ENCODE results near the gene GLOD5. TPM values are rescaled to one million over a fixed set of nuclear protein-coding genes. Genes with fewer than 3 reads are reported as not detected.

GLOD5 gene
- not detected in 2 replicates for total RNA-seq

DNA sequence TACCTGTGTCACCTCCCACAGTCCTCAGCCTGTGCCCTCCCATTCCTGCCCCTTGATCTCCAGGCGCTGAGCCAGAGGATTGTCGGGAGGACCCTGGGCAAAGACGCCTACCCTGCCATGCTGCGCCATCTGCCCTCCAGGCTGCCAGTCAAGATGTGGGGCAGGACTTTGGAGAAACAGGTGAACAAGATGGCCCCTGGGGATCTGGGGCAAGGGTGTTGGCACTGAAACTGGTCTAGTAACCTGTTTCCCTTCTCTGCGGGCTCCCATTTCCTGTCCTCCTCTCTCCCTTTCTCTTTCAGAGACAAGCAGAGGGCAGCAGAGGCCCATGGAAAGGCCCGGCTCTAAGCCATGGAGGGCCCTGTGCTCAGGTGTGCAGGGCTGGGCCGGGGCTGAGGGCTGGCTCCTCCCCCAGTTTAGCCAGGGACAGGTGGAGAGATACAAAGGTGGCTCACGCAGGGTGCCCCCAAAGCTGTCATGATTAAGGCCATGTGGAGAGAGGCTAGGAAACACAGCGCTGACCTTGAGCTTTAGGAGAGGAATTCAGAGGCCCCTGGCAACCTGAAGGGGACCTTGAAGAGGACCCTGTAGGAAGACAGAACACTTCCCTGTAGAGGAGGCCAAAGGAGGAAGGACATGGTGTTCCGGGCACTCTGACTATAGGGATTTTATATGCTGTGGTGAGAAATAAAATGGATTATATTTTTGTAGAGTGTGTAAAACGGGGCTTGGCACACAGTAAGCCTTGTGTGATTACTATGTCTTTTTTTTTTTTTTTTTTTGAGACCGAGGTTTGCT, at the start of gene GLOD5:
GLOD5 (plus strand) TSS at position 74 of the 798 bp plus-strand sequence; CDS start at position 118, 44 bp downstream.
- TF ChIP-seq, protein P1, sequence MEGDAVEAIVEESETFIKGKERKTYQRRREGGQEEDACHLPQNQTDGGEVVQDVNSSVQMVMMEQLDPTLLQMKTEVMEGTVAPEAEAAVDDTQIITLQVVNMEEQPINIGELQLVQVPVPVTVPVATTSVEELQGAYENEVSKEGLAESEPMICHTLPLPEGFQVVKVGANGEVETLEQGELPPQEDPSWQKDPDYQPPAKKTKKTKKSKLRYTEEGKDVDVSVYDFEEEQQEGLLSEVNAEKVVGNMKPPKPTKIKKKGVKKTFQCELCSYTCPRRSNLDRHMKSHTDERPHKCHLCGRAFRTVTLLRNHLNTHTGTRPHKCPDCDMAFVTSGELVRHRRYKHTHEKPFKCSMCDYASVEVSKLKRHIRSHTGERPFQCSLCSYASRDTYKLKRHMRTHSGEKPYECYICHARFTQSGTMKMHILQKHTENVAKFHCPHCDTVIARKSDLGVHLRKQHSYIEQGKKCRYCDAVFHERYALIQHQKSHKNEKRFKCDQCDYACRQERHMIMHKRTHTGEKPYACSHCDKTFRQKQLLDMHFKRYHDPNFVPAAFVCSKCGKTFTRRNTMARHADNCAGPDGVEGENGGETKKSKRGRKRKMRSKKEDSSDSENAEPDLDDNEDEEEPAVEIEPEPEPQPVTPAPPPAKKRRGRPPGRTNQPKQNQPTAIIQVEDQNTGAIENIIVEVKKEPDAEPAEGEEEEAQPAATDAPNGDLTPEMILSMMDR (IDR thresholded peaks at IDR 0.05), result no peak
- no peak for ATAC-seq (ENCODE audit: low read depth)
- Mint-ChIP-seq H3K27me3 (peaks cover 2% of the 10 kb centered on the region), H3K36me3 (ENCODE audit: low read depth) (no peaks in the 10 kb centered on the region), H3K4me3 (no peak within 1 kb of the TSS), H3K27ac (no peak within 1 kb of the TSS), H3K9me3 (no peaks in the 10 kb centered on the region), H3K4me1 (no peaks in the 10 kb centered on the region)
- CTCF ChIA-PET, result interaction anchor here (1.3 kb wide), 1 partner anchor 130 kb away, joined by 3 read pairs; no protein-coding TSS in a partner anchor
- POLR2A ChIA-PET, result no interaction called here
- DNase-seq, result no peak
- intact Hi-C loops (cut with micrococcal nuclease), result no loop called here

DNA sequence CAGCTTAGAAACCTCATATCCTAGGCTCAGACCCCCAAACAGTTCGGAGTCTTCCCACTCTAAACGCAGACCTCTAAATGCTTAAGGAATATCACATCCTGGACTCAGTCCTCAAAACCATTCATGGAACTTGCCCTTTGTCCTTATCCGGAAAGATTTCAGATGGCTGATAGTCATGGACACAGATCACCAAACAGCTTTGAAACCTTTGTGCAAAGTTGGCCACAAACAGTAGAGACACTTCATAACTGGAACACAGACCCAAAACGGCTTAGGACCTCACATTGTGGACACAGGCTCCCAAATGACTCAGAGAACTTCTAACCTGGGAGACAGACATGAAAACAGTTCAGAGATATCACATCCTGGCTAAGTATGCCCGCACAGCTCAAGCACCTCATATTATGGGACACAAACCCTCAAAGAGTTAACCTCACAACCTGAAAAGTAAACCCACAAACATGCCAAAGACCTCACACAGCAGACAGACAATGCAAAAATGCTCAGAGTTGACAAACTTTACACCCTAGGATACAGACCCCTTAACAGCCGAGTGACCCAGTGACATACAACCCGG, 49.5 kb upstream of the GLOD5 start:
- Mint-ChIP-seq H3K9me3 (no peaks in the 10 kb centered on the region), H3K27ac (no peak overlapping the region), H3K27me3 (no peaks in the 10 kb centered on the region), H3K4me1 (peaks cover 11% of the 10 kb centered on the region), H3K36me3 (ENCODE audit: low read depth) (peaks cover 6% of the 10 kb centered on the region), H3K4me3 (no peak overlapping the region)
- intact Hi-C loops (cut with micrococcal nuclease), result no loop called here
- CTCF ChIA-PET, result no interaction called here
- TF ChIP-seq, protein P1 (IDR thresholded peaks at IDR 0.05), result no peak
- POLR2A ChIA-PET, result interaction anchor here (1.2 kb wide), 1 partner anchor 16 kb away, joined by 3 read pairs; the partner anchor contains the start of gene SUV39H1
- DNase-seq (no peak), ATAC-seq (ENCODE audit: low read depth) (no peak)

DNA sequence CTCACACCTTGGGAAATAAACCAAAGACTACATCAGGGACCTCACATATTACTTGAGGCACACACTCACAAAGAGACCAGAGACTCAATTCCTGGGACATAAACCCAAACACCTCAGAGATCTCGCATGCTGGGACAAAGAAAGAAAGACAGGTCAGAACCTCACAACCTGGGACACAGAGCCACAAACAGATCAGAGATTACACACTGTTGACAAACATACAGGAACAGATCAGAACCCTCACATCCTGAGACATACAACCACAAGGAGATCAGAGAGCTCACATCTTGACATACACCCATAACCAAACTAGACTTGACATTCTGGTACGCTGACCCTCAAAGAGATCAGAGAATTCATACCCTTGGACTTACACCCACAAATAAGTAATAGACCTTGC, 47.7 kb upstream of the GLOD5 start:
- DNase-seq (no peak), ATAC-seq (ENCODE audit: low read depth) (no peak)
- no peak overlapping the region for H3K27ac Mint-ChIP-seq
- H3K4me1 Mint-ChIP-seq, result no peaks in the 10 kb centered on the region
- H3K27me3 Mint-ChIP-seq, result no peaks in the 10 kb centered on the region
- no peaks in the 10 kb centered on the region for H3K36me3 Mint-ChIP-seq (ENCODE audit: low read depth)
- intact Hi-C loops (cut with micrococcal nuclease), result no loop called here
- ChIA-PET CTCF (no interaction called here), POLR2A (no interaction called here)
- no peak overlapping the region for H3K4me3 Mint-ChIP-seq
- H3K9me3 Mint-ChIP-seq, result no peaks in the 10 kb centered on the region
- TF ChIP-seq, protein P1 (IDR thresholded peaks at IDR 0.05), result no peak

DNA sequence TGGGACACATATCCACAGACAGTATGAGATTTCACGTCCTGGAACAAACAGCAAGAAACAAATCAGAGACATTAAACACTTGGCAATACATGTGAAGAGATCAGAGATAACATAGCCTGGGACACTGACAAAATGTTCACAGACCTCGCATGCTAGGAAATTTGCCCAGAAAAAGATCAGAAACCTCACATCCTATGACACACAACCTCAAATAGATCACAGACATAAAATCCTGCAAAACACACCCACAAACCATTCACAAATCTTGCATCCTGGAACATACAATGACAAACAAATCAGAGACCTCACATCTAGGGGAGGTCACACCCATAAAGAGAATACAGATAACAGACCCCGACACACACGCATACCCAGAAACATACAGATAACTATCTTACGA, 47.0 kb upstream of the GLOD5 start:
- CTCF ChIA-PET, result no interaction called here
- H3K36me3 Mint-ChIP-seq (ENCODE audit: low read depth), result no peaks in the 10 kb centered on the region

DNA sequence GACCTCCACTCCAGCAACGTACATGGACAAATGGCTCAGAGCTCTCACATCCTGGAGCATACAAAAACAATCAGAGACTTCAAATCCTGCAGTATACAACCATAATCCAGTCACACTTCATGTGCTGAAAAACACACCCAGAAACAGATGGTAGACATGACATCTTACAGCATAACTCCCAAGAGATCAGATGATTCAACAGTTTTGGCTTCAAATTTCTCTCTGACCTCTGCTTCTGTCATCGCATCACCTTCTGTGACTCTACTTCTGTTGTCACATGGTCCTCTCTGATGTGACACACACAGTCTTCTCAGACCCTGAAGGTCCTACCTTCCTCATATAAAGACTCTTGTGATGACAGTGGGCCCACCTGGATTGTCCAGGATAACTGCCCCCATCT, 46.5 kb upstream of the GLOD5 start:
- Mint-ChIP-seq H3K27ac (no peak overlapping the region), H3K27me3 (no peaks in the 10 kb centered on the region), H3K36me3 (ENCODE audit: low read depth) (no peaks in the 10 kb centered on the region), H3K9me3 (no peaks in the 10 kb centered on the region), H3K4me3 (no peak overlapping the region), H3K4me1 (no peaks in the 10 kb centered on the region)
- TF ChIP-seq, protein P1 (IDR thresholded peaks at IDR 0.05), result no peak
- ChIA-PET POLR2A (no interaction called here), CTCF (no interaction called here)
- DNase-seq, result no peak
- intact Hi-C loops (cut with micrococcal nuclease), result no loop called here
- ATAC-seq (ENCODE audit: low read depth), result no peak

More for the DNA sequence above, 47.0 kb upstream of the GLOD5 start:
- no peaks in the 10 kb centered on the region for H3K4me1 Mint-ChIP-seq
- no peaks in the 10 kb centered on the region for H3K9me3 Mint-ChIP-seq
- POLR2A ChIA-PET, result no interaction called here
- no peak overlapping the region for H3K27ac Mint-ChIP-seq
- TF ChIP-seq, protein P1 (IDR thresholded peaks at IDR 0.05), result no peak
- H3K27me3 Mint-ChIP-seq, result no peaks in the 10 kb centered on the region
- intact Hi-C loops (cut with micrococcal nuclease), result no loop called here
- no peak for ATAC-seq (ENCODE audit: low read depth)
- no peak overlapping the region for H3K4me3 Mint-ChIP-seq
- no peak for DNase-seq
